ENCODE measurements around the gene FGFRL1.

Gene FGFRL1

DNA sequence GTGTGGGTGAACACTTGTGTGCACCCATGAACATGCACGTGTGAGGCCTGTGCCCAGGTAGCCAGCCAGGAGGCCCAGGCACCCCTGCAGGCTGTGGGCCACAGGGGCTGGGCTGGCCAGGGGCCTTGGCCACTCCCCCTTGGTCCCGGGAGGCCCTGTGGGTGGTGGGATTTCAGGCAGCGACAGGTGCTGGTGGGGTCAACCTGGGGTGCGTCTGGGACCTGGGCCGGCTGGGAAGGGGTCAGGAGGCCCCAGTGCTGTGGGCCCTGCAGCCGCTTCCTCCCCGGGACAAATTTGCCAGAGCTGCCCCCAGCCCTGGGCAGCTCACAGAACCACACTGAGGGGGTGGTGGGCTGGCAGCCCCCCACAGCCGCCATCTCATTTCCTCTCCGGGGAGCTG is 7.9 kb downstream of the FGFRL1 start:
- no peak overlapping the region for H3K4me3 ChIP-seq (ENCODE audit: low read length)
- TF ChIP-seq, protein P1, sequence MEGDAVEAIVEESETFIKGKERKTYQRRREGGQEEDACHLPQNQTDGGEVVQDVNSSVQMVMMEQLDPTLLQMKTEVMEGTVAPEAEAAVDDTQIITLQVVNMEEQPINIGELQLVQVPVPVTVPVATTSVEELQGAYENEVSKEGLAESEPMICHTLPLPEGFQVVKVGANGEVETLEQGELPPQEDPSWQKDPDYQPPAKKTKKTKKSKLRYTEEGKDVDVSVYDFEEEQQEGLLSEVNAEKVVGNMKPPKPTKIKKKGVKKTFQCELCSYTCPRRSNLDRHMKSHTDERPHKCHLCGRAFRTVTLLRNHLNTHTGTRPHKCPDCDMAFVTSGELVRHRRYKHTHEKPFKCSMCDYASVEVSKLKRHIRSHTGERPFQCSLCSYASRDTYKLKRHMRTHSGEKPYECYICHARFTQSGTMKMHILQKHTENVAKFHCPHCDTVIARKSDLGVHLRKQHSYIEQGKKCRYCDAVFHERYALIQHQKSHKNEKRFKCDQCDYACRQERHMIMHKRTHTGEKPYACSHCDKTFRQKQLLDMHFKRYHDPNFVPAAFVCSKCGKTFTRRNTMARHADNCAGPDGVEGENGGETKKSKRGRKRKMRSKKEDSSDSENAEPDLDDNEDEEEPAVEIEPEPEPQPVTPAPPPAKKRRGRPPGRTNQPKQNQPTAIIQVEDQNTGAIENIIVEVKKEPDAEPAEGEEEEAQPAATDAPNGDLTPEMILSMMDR (IDR thresholded peaks at IDR 0.05; ENCODE audit: insufficient read depth, low read depth, low read length, missing control alignments): no peak
- no peak for DNase-seq (ENCODE audit: low read depth)

DNA sequence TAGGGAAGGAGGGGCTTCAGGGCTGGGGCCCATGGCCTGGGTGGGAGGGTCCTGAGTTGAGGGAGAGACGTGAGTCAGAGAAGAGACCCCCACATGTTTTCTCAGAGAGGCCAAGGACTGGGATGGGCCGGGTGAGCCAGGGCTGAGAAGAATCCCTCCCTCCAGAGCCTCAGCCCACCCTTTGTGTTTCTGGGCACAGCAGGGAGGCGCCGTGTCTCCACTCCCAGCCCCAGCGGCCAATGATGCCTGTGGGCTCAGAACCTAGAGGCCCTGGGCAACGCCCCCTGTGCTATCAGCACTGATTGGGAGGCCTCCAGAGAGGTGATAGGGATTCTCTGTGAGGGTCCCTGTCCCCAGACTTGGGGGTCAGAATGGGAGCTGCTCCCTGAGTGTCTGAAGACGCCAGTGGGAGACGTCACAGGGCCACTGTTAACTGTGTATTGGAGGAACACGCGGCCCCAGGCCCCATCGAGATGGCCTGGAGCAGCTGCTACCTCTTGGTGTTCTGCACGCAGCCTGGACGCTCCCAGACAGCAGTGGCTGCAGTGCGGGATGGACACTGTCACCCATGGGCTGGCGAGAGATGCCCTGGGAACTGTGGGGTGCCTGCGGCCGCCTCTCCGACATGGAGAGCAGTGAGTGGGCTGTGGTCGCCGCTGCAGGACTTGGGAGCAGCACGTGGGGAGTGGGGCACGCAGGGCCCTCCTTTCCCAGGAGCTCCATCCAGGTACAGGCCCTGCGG is 8.5 kb downstream of the FGFRL1 start:
- DNase-seq (ENCODE audit: low read depth): no peak
- TF ChIP-seq, protein P1 (IDR thresholded peaks at IDR 0.05; ENCODE audit: insufficient read depth, low read depth, low read length, missing control alignments): no peak
- no peak overlapping the region for H3K4me3 ChIP-seq (ENCODE audit: low read length)

DNA sequence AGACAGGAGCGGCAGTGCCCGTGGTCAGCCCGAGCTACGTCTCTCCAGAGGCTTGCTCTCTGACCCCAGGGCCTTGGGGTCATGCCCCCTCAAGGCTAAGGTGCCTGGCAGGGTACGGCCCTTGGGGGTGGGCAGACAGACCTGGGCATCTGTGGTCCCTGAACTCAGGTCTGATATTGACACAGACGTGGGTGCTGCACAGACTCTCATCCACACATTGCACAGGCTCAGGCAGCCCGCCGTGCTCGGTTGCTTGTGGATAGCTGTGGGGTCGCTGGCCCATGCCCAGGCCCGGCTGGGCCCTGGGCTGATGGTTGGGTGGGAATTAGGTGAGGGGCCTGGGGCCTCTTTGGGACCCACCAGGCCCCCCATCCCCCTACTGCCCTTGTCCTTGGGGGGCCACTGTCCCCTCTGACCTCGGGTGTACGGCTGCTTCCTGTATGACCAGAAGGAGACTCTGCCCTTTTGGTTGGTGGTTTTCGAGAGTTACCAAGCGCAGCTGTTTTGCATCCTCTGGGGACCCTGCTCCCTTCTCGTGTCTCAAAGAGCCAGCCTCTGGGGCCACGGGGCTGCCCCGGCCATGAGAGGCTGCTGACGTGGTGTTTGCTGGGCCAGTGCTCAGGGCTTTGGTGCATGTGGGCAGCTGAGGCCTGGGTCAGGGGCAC is 10.1 kb downstream of the FGFRL1 start:
- DNase-seq (ENCODE audit: low read depth): no peak
- no peak overlapping the region for H3K4me3 ChIP-seq (ENCODE audit: low read length)
- TF ChIP-seq, protein P1 (IDR thresholded peaks at IDR 0.05; ENCODE audit: insufficient read depth, low read depth, low read length, missing control alignments): no peak

DNA sequence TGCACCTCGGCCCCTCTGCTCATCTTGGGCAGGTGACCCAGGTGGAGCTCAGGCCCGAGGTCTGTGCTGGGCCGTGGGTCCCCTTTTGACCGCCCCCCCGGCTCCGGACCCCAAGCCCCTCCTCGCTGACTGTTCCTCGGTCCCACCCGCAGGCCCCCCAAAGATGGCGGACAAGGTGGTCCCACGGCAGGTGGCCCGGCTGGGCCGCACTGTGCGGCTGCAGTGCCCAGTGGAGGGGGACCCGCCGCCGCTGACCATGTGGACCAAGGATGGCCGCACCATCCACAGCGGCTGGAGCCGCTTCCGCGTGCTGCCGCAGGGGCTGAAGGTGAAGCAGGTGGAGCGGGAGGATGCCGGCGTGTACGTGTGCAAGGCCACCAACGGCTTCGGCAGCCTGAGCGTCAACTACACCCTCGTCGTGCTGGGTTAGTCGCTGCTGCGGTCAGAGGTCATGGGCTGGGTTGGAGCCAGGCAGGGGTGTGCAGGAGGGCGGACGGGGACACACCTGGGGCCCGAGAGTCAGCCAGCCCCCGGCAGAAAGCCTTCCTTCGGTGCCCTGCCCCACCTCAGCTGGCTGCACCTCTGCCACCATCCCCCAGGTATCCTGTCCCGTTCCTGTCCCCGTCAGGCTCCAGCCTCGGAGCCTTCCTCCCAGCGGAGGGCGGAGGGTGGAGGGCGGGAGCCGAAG is 10.8 kb downstream of the FGFRL1 start:
- no peak for DNase-seq (ENCODE audit: low read depth)
- TF ChIP-seq, protein P1 (IDR thresholded peaks at IDR 0.05; ENCODE audit: insufficient read depth, low read depth, low read length, missing control alignments): no peak
- no peak overlapping the region for H3K4me3 ChIP-seq (ENCODE audit: low read length)

DNA sequence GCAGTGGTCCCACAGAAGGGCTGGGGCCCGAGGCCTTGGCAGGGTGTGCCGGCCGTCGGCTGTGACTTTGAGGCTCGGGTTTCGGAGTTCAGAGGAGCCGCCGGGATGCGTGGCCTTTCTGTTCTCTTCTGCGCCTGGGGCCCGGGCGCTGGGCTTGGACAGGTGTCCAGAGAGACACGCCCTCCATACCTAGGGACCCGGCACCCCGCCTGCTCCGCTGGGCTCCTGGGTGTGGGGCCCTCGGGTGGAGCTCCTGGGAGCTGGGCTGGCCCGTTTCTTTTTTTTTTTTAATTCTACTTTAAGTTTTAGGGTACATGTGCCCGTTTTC is 11.3 kb downstream of the FGFRL1 start:
- H3K4me3 ChIP-seq (ENCODE audit: low read length): no peak overlapping the region
- TF ChIP-seq, protein P1 (IDR thresholded peaks at IDR 0.05; ENCODE audit: insufficient read depth, low read depth, low read length, missing control alignments): no peak
- no peak for DNase-seq (ENCODE audit: low read depth)

DNA sequence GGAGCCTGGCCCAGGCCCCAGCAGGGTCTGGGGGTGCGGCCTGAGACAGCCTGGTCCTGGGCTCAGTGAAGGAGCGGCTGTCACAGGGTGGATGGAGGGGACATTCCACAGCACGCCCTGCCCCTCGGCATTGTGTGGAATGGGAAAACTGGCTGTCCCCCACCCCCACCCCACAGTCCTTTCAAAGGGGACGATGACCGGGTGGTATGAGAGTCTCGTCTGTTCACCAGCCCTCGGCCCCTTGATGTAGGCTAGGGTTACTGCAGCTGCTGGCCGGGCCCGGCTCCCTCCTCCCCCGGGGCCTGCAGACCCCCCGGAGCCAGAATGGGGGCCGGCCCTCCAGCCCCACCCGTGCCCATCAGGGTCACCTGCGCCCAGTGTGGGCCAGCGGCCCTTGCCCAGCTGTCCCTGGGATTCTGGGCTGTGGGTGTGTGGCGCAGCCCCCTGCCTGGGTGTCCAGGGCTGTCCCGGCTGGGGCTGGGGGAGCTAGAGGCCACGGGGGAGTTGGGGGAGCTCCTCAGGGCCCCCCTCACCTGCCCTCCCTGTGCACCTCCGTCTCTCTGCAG is 11.7 kb downstream of the FGFRL1 start:
- TF ChIP-seq, protein P1 (IDR thresholded peaks at IDR 0.05; ENCODE audit: insufficient read depth, low read depth, low read length, missing control alignments): no peak
- no peak for DNase-seq (ENCODE audit: low read depth)
- no peak overlapping the region for H3K4me3 ChIP-seq (ENCODE audit: low read length)

Data from epithelial cell of esophagus (primary cell).